Fibroblast of lung (primary cell): Measurements from ENCODE around the gene FNDC10. TPM values are rescaled to one million over a fixed set of nuclear protein-coding genes. Genes with fewer than 3 reads are reported as not detected.
A peak's percentile ranks its signal among the peaks of the same experiment; 100 is the strongest.

Experiments used
- DNase-seq, 2 donors: peaks; one replicate each; pipeline versions ENCODE4 v3.0.0 to v3.0.0-alpha.2; 2010; ENCODE audit warnings: low read depth in 2 of 2
- H2AFZ ChIP-seq: 2 replicates; pipeline ENCODE4 v1.5.1; 2012; ENCODE audit warnings: low read length, control low read depth, inconsistent platforms
- H3K27ac ChIP-seq: 2 replicates; pipeline ENCODE4 v1.5.1; 2011; ENCODE audit warnings: low read length, control low read depth; ENCODE audit not compliant: insufficient read depth
- H3K27me3 ChIP-seq: 2 replicates; pipeline ENCODE4 v1.5.1; 2011; ENCODE audit warnings: mild to moderate bottlenecking, low read length; ENCODE audit not compliant: control insufficient read depth, insufficient read depth
- H3K36me3 ChIP-seq: 2 replicates; pipeline ENCODE4 v1.5.1; 2011; ENCODE audit warnings: low read length; ENCODE audit not compliant: control insufficient read depth, insufficient read depth
- H3K4me1 ChIP-seq: 2 replicates; pipeline ENCODE4 v1.5.1; 2011; ENCODE audit warnings: low read length; ENCODE audit not compliant: control insufficient read depth, insufficient read depth; ENCODE audit errors: extremely low read depth
- H3K4me2 ChIP-seq: 2 replicates; pipeline ENCODE4 v1.5.1; 2011; ENCODE audit warnings: low read length, control low read depth; ENCODE audit not compliant: insufficient read depth; ENCODE audit errors: extremely low read depth
- H3K4me3 ChIP-seq, 4 experiments: fragments of 200-600 bp in 1 of 4; sonication (generic) in 1 of 4; replicated peaks in 1 of 4; 2 replicates each; pipeline ENCODE4 v1.5.1; 2011 to 2016; ENCODE audit warnings: low read length in 4 of 4, low read depth in 3 of 4, mild to moderate bottlenecking in 3 of 4, control low read depth in 2 of 4, inconsistent platforms in 1 of 4, mixed read lengths in 1 of 4; ENCODE audit not compliant: insufficient read depth in 1 of 4; ENCODE audit errors: control extremely low read depth in 1 of 4
- H3K79me2 ChIP-seq: 2 replicates; pipeline ENCODE4 v1.5.1; 2012; ENCODE audit warnings: mild to moderate bottlenecking, low read length, inconsistent platforms; ENCODE audit not compliant: control insufficient read depth, insufficient read depth
- H3K9ac ChIP-seq: 2 replicates; pipeline ENCODE4 v1.5.1; 2011; ENCODE audit warnings: mild to moderate bottlenecking, low read length, control low read depth; ENCODE audit not compliant: insufficient read depth
- H3K9me3 ChIP-seq: 2 replicates; pipeline ENCODE4 v1.5.1; 2012; ENCODE audit warnings: low read depth, low read length; ENCODE audit not compliant: control insufficient read depth, insufficient read depth
- H4K20me1 ChIP-seq: 2 replicates; pipeline ENCODE4 v1.5.1; 2011; ENCODE audit warnings: low read length; ENCODE audit not compliant: control insufficient read depth, insufficient read depth; ENCODE audit errors: extremely low read depth
- EZH2 ChIP-seq: IDR thresholded peaks from 2 replicates; pipeline ENCODE4 v1.5.1; 2012; ENCODE audit warnings: low read length, control low read depth, mild to moderate bottlenecking; ENCODE audit errors: missing control alignments
- polyA plus RNA-seq, 2 donors: library from polyadenylated mRNA; depleted of rRNA in 1 of 2; stranded (reverse) in 1 of 2; unstranded in 1 of 2; fragments of >200 nt; gene quantifications; 2 replicates each; pipeline ENCODE4 v1.2.1, GENCODE V29; 2011 to 2012; ENCODE audit warnings: missing spikeins in 1 of 2
- total RNA-seq: library from RNA; depleted of rRNA; stranded (reverse); fragments of >200 nt; gene quantifications from 2 replicates; pipeline ENCODE4 v1.2.1, GENCODE V29; 2014
- TF ChIP-seq, protein P1 (sequence below), 2 donors: IDR thresholded peaks in 1 of 2; conservative IDR thresholded peaks in 1 of 2; 1 replicate in 1 of 2; 2 replicates in 1 of 2; pipeline ENCODE4 v1.5.1; 2011 to 2012; ENCODE audit warnings: low read length in 2 of 2, control low read depth in 1 of 2, inconsistent platforms in 1 of 2, low read depth in 1 of 2, mild to moderate bottlenecking in 1 of 2

Gene FNDC10
- total and polyA plus RNA-seq, 2 donors (not counting 1 experiment from before 2014, with no cell fraction given) = 0.50 to 2.0 TPM

DNA sequence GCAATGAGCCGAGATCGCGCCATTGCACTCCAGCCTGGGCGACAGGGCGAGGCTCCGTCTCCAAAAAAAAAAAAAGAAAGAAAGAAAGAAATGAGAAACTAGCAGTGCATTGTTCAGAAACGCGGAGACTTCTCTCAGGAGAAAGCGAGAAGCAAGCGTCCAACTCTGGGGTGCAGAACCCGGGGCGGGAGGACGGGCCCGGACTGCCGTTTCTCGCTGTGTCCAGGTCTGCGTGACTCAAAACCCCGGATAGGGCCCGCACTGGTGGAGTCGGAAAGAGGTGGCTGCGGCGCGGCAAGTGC lies 15.0 kb upstream of the FNDC10 start:
- H3K9me3 ChIP-seq = no peaks in the 10 kb centered on the region
- peaks cover 20% of the 10 kb centered on the region for H3K79me2 ChIP-seq
- DNase-seq = no peak
- H3K27me3 ChIP-seq = no peaks in the 10 kb centered on the region
- peaks cover 10% of the 10 kb centered on the region for H3K4me1 ChIP-seq
- TF ChIP-seq, protein P1, sequence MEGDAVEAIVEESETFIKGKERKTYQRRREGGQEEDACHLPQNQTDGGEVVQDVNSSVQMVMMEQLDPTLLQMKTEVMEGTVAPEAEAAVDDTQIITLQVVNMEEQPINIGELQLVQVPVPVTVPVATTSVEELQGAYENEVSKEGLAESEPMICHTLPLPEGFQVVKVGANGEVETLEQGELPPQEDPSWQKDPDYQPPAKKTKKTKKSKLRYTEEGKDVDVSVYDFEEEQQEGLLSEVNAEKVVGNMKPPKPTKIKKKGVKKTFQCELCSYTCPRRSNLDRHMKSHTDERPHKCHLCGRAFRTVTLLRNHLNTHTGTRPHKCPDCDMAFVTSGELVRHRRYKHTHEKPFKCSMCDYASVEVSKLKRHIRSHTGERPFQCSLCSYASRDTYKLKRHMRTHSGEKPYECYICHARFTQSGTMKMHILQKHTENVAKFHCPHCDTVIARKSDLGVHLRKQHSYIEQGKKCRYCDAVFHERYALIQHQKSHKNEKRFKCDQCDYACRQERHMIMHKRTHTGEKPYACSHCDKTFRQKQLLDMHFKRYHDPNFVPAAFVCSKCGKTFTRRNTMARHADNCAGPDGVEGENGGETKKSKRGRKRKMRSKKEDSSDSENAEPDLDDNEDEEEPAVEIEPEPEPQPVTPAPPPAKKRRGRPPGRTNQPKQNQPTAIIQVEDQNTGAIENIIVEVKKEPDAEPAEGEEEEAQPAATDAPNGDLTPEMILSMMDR (conservative IDR thresholded peaks at IDR 0.05 in 1 of 2, IDR thresholded peaks at IDR 0.05 in 1 of 2; ENCODE audit: low read depth in 1 of 2, low read length in 2 of 2) = no peak
- no peak for TF ChIP-seq EZH2
- peaks cover 4% of the 10 kb centered on the region for H3K36me3 ChIP-seq
- no peaks in the 10 kb centered on the region for H4K20me1 ChIP-seq
- H3K9ac ChIP-seq = peak overlapping the region; percentile 100
- peak overlapping the region; percentile 92 for H3K4me2 ChIP-seq
- H3K4me3 ChIP-seq = peak overlapping the region; percentile 73 to 98 (median 86)
- peak overlapping the region; percentile 100 for H3K27ac ChIP-seq
- H2AFZ ChIP-seq = no peak overlapping the region

DNA sequence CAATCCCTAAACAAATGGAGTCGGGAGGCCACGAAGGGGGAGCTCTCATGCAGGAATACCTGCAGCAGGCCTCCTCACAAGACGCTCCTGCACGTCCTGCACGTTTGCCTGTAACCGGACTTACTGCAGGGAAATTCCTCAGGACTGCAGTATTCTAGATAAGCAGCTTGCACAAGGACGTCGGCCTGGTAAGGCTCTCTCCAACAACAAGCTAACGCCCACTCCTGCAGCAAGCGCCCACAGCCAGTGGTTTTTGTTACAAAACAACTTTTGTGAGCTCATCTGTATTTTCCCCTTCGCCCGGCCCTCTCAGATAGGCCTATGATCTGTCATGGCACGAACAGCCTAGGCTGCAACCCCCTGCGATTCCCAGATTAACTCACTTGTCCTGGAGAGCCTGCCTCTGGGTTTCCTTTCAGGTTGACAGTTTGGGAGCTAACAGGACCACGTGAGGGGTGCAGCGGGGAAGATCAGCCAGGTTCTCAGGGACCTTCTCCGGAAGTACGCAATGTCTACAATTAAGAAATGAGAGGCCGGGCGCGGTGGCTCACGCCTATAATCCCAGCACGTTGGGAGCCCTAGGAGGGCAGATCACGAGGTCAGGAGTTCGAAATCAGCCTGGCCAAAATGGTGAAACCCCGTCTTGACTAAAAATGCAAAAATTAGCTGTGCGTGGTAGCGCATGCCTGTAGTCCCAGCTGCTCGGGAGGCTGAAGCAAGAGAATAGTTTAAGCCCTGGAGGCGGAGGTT lies 14.4 kb upstream of the FNDC10 start:
- TF ChIP-seq, protein P1 (conservative IDR thresholded peaks at IDR 0.05 in 1 of 2, IDR thresholded peaks at IDR 0.05 in 1 of 2; ENCODE audit: low read depth in 1 of 2, low read length in 2 of 2) = no peak
- H3K9ac ChIP-seq = peak overlapping the region; percentile 100
- peaks cover 20% of the 10 kb centered on the region for H3K79me2 ChIP-seq
- peaks cover 10% of the 10 kb centered on the region for H3K4me1 ChIP-seq
- H2AFZ ChIP-seq = no peak overlapping the region
- H4K20me1 ChIP-seq = no peaks in the 10 kb centered on the region
- H3K4me3 ChIP-seq = peak overlapping the region; percentile 73 to 98 (median 86)
- H3K4me2 ChIP-seq = peak overlapping the region; percentile 92
- H3K36me3 ChIP-seq = peaks cover 4% of the 10 kb centered on the region
- H3K27ac ChIP-seq = peak overlapping the region; percentile 100
- peak; percentile 62 to 90 for DNase-seq
- no peaks in the 10 kb centered on the region for H3K27me3 ChIP-seq
- no peaks in the 10 kb centered on the region for H3K9me3 ChIP-seq

DNA sequence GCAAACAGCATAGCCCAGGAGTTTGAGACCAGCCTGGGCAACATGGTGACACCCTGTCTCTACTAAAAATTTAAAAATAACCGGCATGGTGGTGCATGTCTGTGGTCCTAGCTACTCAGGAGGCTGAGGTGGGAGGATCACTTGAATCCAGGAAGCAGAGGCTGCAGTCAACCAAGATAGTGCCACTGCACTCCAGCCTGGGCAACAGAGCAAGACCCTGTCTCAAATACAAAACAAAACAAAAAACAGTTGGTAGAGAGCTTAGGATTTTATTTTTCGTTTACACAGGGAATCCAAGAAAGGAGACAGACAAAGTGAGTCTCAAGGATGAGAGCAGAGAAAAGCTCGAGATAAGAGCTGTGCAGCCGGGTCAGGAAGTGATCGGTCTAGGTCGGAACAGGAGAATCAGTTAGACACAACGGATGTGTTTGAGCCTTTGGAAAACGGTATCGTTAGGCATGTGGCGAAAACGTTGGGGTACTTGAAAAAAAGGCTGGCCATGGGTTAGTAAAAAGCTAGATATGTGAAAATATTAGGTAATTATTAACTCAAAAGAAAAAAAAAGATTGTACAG lies 13.7 kb upstream of the FNDC10 start:
- DNase-seq = no peak
- H2AFZ ChIP-seq = no peak overlapping the region
- peaks cover 4% of the 10 kb centered on the region for H3K36me3 ChIP-seq

More for the DNA sequence above, 13.7 kb upstream of the FNDC10 start:
- peak overlapping the region in 3 of 4 experiments; percentile 73 to 98 (median 84) for H3K4me3 ChIP-seq
- peak overlapping the region; percentile 92 for H3K4me2 ChIP-seq
- H3K27me3 ChIP-seq = no peaks in the 10 kb centered on the region
- H3K27ac ChIP-seq = no peak overlapping the region
- no peaks in the 10 kb centered on the region for H4K20me1 ChIP-seq
- TF ChIP-seq, protein P1 (conservative IDR thresholded peaks at IDR 0.05 in 1 of 2, IDR thresholded peaks at IDR 0.05 in 1 of 2; ENCODE audit: low read depth in 1 of 2, low read length in 2 of 2) = no peak
- no peak for TF ChIP-seq EZH2
- peaks cover 20% of the 10 kb centered on the region for H3K79me2 ChIP-seq
- peaks cover 10% of the 10 kb centered on the region for H3K4me1 ChIP-seq
- no peaks in the 10 kb centered on the region for H3K9me3 ChIP-seq
- no peak overlapping the region for H3K9ac ChIP-seq
